Measurements from ENCODE around the gene HINT2. TPM values are rescaled to one million over a fixed set of nuclear protein-coding genes. Genes with fewer than 3 reads are reported as not detected.

The HINT2 gene
- total RNA-seq, 1 experiment from 2014 or later, result 69.7 TPM

DNA sequence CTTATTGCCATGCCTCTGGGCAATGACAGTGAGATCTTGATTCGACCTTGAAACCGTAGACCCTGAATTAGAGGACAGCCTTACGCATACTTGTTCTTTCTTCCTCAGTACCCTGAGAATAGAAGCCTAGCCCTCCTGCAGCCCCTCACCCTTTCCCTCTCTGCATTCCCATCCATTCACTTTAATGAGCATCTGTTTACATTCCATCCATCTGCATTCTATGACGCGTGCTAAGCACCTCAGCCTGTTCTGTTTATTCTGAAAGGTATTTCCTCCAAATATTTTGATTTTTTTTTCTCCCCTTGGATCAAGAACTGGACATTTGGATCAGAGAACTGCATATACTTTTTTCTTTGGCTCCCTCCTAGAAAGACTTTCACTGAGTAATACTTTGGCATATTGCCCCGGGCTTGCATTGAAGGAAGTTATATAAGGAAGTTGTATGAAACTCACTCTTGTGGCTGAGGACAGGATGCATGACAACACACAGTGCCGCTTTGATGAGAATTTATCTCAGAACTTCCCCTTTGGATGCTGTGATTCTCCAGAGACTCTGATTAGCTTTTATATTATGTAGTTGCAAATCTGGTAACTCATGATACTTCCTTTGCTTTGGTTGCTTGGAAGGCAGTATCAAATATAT is 29.9 kb upstream of the HINT2 start:
- Histone ChIP-seq H3K27ac (ENCODE audit: low read length) (peak overlapping the region; percentile 48), H3K4me2 (ENCODE audit: low read length) (peak overlapping the region; percentile 56), H3K9me2 (replicated peaks; ENCODE audit: low read length) (no peaks in the 10 kb centered on the region), H3K79me2 (ENCODE audit: low read length) (no peaks in the 10 kb centered on the region), H2AFZ (ENCODE audit: low read length) (no peak overlapping the region), H3K27me3 (ENCODE audit: low read length) (no peaks in the 10 kb centered on the region), H3K36me3 (ENCODE audit: low read depth, low read length) (no peaks in the 10 kb centered on the region), H3K9me3 (ENCODE audit: low read length) (no peaks in the 10 kb centered on the region), H4K20me1 (ENCODE audit: low read length) (no peaks in the 10 kb centered on the region), H3F3A (ENCODE audit: low read length, unreplicated experiment) (no peaks in the 10 kb centered on the region), H3K4me1 (ENCODE audit: insufficient read depth, low read length) (peaks cover 24% of the 10 kb centered on the region), H3K4me3 (ENCODE audit: low read length) (no peak overlapping the region), H3K9ac (ENCODE audit: low read length) (no peak overlapping the region)
- intact Hi-C loops (cut with micrococcal nuclease), result no loop called here
- DNase-seq, result peak; percentile 91
- ATAC-seq, result peak; percentile 86
- TF ChIP-seq EZH2 (IDR thresholded peaks at IDR 0.05; ENCODE audit: low read length, unreplicated experiment), result no peak
- TF ChIP-seq CTCF (conservative IDR thresholded peaks at IDR 0.05; ENCODE audit: low read depth, low read length), result no peak
- no peak for TF ChIP-seq EZH2phosphoT487 (IDR thresholded peaks at IDR 0.05; ENCODE audit: borderline replicate concordance, low read length)
- BruUV-seq (replicated peaks), result no TSS peak
- POLR2A ChIA-PET (ENCODE audit: unreplicated experiment), result interaction anchor here (0.7 kb wide), 1 partner anchor 12 kb away, joined by 3 read pairs; no protein-coding TSS in a partner anchor
- CTCF ChIA-PET, result interaction anchor here (0.6 kb wide), 2 partner anchors 54 to 103 kb away, joined by 3 to 7 read pairs; no protein-coding TSS in a partner anchor

GRCh38 chr9:35842795-35843194 is 28.0 kb upstream of the HINT2 start:
- no peak for DNase-seq
- H2AFZ ChIP-seq (ENCODE audit: low read length), result no peak overlapping the region
- CTCF ChIA-PET, result no interaction called here
- H3K9ac ChIP-seq (ENCODE audit: low read length), result no peak overlapping the region
- H3K36me3 ChIP-seq (ENCODE audit: low read depth, low read length), result no peaks in the 10 kb centered on the region
- no peaks in the 10 kb centered on the region for H4K20me1 ChIP-seq (ENCODE audit: low read length)
- no peaks in the 10 kb centered on the region for H3F3A ChIP-seq (ENCODE audit: low read length, unreplicated experiment)
- H3K27me3 ChIP-seq (ENCODE audit: low read length), result no peaks in the 10 kb centered on the region
- no peak overlapping the region for H3K4me3 ChIP-seq (ENCODE audit: low read length)
- TF ChIP-seq CTCF (conservative IDR thresholded peaks at IDR 0.05; ENCODE audit: low read depth, low read length) (no peak), EZH2phosphoT487 (IDR thresholded peaks at IDR 0.05; ENCODE audit: borderline replicate concordance, low read length) (no peak), EZH2 (IDR thresholded peaks at IDR 0.05; ENCODE audit: low read length, unreplicated experiment) (no peak)
- H3K27ac ChIP-seq (ENCODE audit: low read length), result no peak overlapping the region
- ATAC-seq, result no peak
- H3K9me3 ChIP-seq (ENCODE audit: low read length), result no peaks in the 10 kb centered on the region
- H3K79me2 ChIP-seq (ENCODE audit: low read length), result no peaks in the 10 kb centered on the region
- POLR2A ChIA-PET (ENCODE audit: unreplicated experiment), result no interaction called here
- no TSS peak for BruUV-seq (replicated peaks)
- H3K4me2 ChIP-seq (ENCODE audit: low read length), result no peak overlapping the region
- peaks cover 20% of the 10 kb centered on the region for H3K4me1 ChIP-seq (ENCODE audit: insufficient read depth, low read length)
- no peaks in the 10 kb centered on the region for H3K9me2 ChIP-seq (replicated peaks; ENCODE audit: low read length)
- intact Hi-C loops (cut with micrococcal nuclease), result no loop called here

DNA sequence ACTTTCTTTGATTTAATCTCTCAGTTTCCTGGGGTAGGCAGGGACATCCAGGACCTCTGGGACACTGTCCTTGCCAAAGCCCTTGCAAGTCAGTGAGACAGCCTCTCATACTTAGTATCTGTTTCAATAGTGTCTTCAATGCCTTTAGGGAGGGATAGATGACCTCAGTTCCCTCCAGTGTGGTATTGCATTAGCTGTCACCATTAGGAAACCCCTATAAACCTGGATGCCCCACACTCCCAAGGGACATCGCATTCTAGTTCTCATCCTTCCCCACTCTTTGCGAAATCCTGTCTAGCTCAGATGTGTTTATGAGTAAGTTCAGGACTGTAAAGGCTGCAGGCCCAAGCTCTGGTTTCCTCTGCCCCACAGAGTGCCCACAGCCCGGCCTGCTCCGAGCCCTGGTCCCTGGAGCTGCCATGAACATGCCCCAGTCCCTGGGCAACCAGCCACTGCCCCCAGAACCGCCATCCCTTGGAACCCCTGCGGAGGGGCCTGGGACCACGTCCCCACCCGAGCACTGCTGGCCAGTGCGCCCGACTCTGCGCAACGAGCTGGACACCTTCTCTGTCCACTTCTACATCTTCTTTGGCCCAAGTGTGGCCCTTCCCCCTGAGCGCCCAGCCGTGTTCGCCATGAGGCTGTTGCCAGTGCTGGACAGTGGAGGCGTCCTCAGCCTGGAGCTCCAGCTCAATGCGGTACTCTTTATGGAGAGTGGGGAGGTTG is 27.3 kb upstream of the HINT2 start:
- no peaks in the 10 kb centered on the region for H3K9me2 ChIP-seq (replicated peaks; ENCODE audit: low read length)
- no peak for TF ChIP-seq EZH2 (IDR thresholded peaks at IDR 0.05; ENCODE audit: low read length, unreplicated experiment)
- TF ChIP-seq EZH2phosphoT487 (IDR thresholded peaks at IDR 0.05; ENCODE audit: borderline replicate concordance, low read length), result no peak
- TF ChIP-seq CTCF (conservative IDR thresholded peaks at IDR 0.05; ENCODE audit: low read depth, low read length), result no peak
- H3K9ac ChIP-seq (ENCODE audit: low read length), result no peak overlapping the region
- H4K20me1 ChIP-seq (ENCODE audit: low read length), result no peaks in the 10 kb centered on the region
- H3K79me2 ChIP-seq (ENCODE audit: low read length), result no peaks in the 10 kb centered on the region
- H3K4me3 ChIP-seq (ENCODE audit: low read length), result no peak overlapping the region
- H3K9me3 ChIP-seq (ENCODE audit: low read length), result no peaks in the 10 kb centered on the region
- H3K4me2 ChIP-seq (ENCODE audit: low read length), result no peak overlapping the region
- intact Hi-C loops (cut with micrococcal nuclease), result no loop called here
- H3K27ac ChIP-seq (ENCODE audit: low read length), result no peak overlapping the region
- H2AFZ ChIP-seq (ENCODE audit: low read length), result no peak overlapping the region
- CTCF ChIA-PET, result interaction anchor here (0.6 kb wide), 1 partner anchor 18 kb away, joined by 3 read pairs; no protein-coding TSS in a partner anchor
- DNase-seq (no peak), ATAC-seq (no peak)
- POLR2A ChIA-PET (ENCODE audit: unreplicated experiment), result no interaction called here
- H3K27me3 ChIP-seq (ENCODE audit: low read length), result no peaks in the 10 kb centered on the region
- H3K36me3 ChIP-seq (ENCODE audit: low read depth, low read length), result no peaks in the 10 kb centered on the region
- H3F3A ChIP-seq (ENCODE audit: low read length, unreplicated experiment), result no peaks in the 10 kb centered on the region
- no TSS peak for BruUV-seq (replicated peaks)
- H3K4me1 ChIP-seq (ENCODE audit: insufficient read depth, low read length), result peaks cover 19% of the 10 kb centered on the region
